Liver (tissue), 9 donors: ENCODE results near the gene SPOP. TPM values are rescaled to one million over a fixed set of nuclear protein-coding genes. Genes with fewer than 3 reads are reported as not detected.

Experiments used
- DNase-seq: peaks from one replicate; pipeline ENCODE4 v3.0.0-alpha.2; 2017; ENCODE audit warnings: low spot score
- H3K27ac ChIP-seq, 2 donors: one replicate each; pipeline ENCODE4 v1.7.0; 2013; ENCODE audit warnings: inconsistent platforms in 2 of 2, low read length in 2 of 2, control low read depth in 1 of 2, low read depth in 1 of 2, mild to moderate bottlenecking in 1 of 2
- H3K27me3 ChIP-seq, 4 donors: one replicate each; pipeline versions ENCODE4 v1.6.1 to v1.7.0; 2013; ENCODE audit warnings: low read length in 3 of 4, inconsistent platforms in 1 of 4, mild to moderate bottlenecking in 1 of 4, moderate library complexity in 1 of 4; ENCODE audit not compliant: control insufficient read depth in 4 of 4, insufficient read depth in 4 of 4
- H3K36me3 ChIP-seq, 4 donors: one replicate each; pipeline versions ENCODE4 v1.6.1 to v1.7.0; 2013; ENCODE audit warnings: low read length in 3 of 4, mild to moderate bottlenecking in 3 of 4, low read depth in 1 of 4, moderate library complexity in 1 of 4; ENCODE audit not compliant: control insufficient read depth in 4 of 4, insufficient read depth in 3 of 4
- H3K4me1 ChIP-seq, 4 donors: one replicate each; pipeline versions ENCODE4 v1.6.1 to v1.7.0; 2013; ENCODE audit warnings: low read length in 3 of 4, mild to moderate bottlenecking in 3 of 4, moderate library complexity in 1 of 4; ENCODE audit not compliant: control insufficient read depth in 4 of 4, insufficient read depth in 4 of 4
- H3K4me3 ChIP-seq, 3 donors: one replicate each; pipeline versions ENCODE4 v1.6.1 to v1.7.0; 2013; ENCODE audit warnings: low read length in 3 of 3, control low read depth in 1 of 3, low read depth in 1 of 3, mild to moderate bottlenecking in 1 of 3
- H3K9ac ChIP-seq, 2 donors: one replicate each; pipeline ENCODE4 v1.7.0; 2013; ENCODE audit warnings: low read length in 2 of 2, mild to moderate bottlenecking in 2 of 2, moderate library complexity in 2 of 2, control low read depth in 1 of 2, low read depth in 1 of 2
- H3K9me3 ChIP-seq, 4 donors: one replicate each; pipeline versions ENCODE4 v1.6.1 to v1.7.0; 2013; ENCODE audit warnings: low read length in 3 of 4; ENCODE audit not compliant: control insufficient read depth in 4 of 4
- EGR1 ChIP-seq, 2 donors: IDR thresholded peaks; 2 replicates each; pipeline ENCODE4 v1.6.1; 2016 to 2018; ENCODE audit warnings: antibody characterized with exemption in 2 of 2, low read depth in 2 of 2
- FOXA1 ChIP-seq: IDR thresholded peaks from 2 replicates; pipeline ENCODE4 v1.6.1; 2016; ENCODE audit warnings: antibody characterized with exemption
- FOXA2 ChIP-seq: IDR thresholded peaks from 2 replicates; pipeline ENCODE4 v1.6.1; 2016; ENCODE audit warnings: antibody characterized with exemption
- GABPA ChIP-seq, 2 donors: IDR thresholded peaks in 1 of 2; conservative IDR thresholded peaks in 1 of 2; 2 replicates each; pipeline ENCODE4 v1.6.1; 2016; ENCODE audit warnings: antibody characterized with exemption in 2 of 2, mild to moderate bottlenecking in 1 of 2, moderate library complexity in 1 of 2
- HNF4A ChIP-seq, 2 donors: conservative IDR thresholded peaks; 2 replicates each; pipeline ENCODE4 v1.6.1; 2016; ENCODE audit warnings: antibody characterized with exemption in 2 of 2, mild to moderate bottlenecking in 2 of 2
- HNF4G ChIP-seq: IDR thresholded peaks from 2 replicates; pipeline ENCODE4 v1.6.1; 2016; ENCODE audit warnings: antibody characterized with exemption
- JUND ChIP-seq, 2 donors: IDR thresholded peaks; 2 replicates each; pipeline ENCODE4 v1.6.1; 2016; ENCODE audit warnings: antibody characterized with exemption in 2 of 2
- NR2F2 ChIP-seq: IDR thresholded peaks from 2 replicates; pipeline ENCODE4 v1.6.1; 2016; ENCODE audit warnings: antibody characterized with exemption
- RAD21 ChIP-seq, 2 donors: IDR thresholded peaks; 2 replicates each; pipeline ENCODE4 v1.6.1; 2016; ENCODE audit warnings: antibody characterized with exemption in 2 of 2, mild to moderate bottlenecking in 2 of 2
- RXRA ChIP-seq, 2 donors: IDR thresholded peaks; 2 replicates each; pipeline ENCODE4 v1.6.1; 2017 to 2018; ENCODE audit warnings: antibody characterized with exemption in 2 of 2, mild to moderate bottlenecking in 1 of 2
- SP1 ChIP-seq: IDR thresholded peaks from 2 replicates; pipeline ENCODE4 v1.6.1; 2018; ENCODE audit warnings: antibody characterized with exemption, mild to moderate bottlenecking
- TAF1 ChIP-seq: conservative IDR thresholded peaks from 2 replicates; pipeline ENCODE4 v1.6.1; 2016; ENCODE audit warnings: antibody characterized with exemption, mild to moderate bottlenecking
- YY1 ChIP-seq: IDR thresholded peaks from 2 replicates; pipeline ENCODE4 v1.6.1; 2016; ENCODE audit warnings: antibody characterized with exemption, mild to moderate bottlenecking
- WGBS: extraction: QIAGEN DNeasy Blood & Tissue Kit; methylation state at CpG from one replicate; pipeline ENCODE4 v1.1.7; 2013; 5-methylcytosine and 5-hydroxymethylcytosine counted together
- polyA plus RNA-seq, 2 donors: library from polyadenylated mRNA; stranded (reverse) in 1 of 2; unstranded in 1 of 2; fragments of 200-250 nt in 1 of 2; fragments of >200 nt in 1 of 2; fragmentation: Nextera tagmentation in 1 of 2; extraction: Ambion mirVana in 1 of 2; gene quantifications; one replicate each; pipeline versions ENCODE4 v1.2.1 to v1.2.3, GENCODE V29; 2013 to 2015
- total RNA-seq, 2 donors: library from RNA; depleted of rRNA; stranded (reverse); fragments of >200 nt; gene quantifications; one replicate each; pipeline ENCODE4 v1.2.3, GENCODE V29; 2014
- TF ChIP-seq, protein P1 (sequence below): IDR thresholded peaks from 2 replicates; pipeline ENCODE4 v1.6.1; 2016; ENCODE audit warnings: antibody characterized with exemption
- TF ChIP-seq, protein P2 (sequence below): fragments of 150-350 bp; IDR thresholded peaks from 2 replicates; pipeline ENCODE4 v1.5.1; 2017; ENCODE audit warnings: improper control_type of control experiment, low read depth, low read length; ENCODE audit not compliant: missing input control
- TF ChIP-seq, protein P3 (sequence below): IDR thresholded peaks from 2 replicates; pipeline ENCODE4 v1.6.1; 2016; ENCODE audit warnings: antibody characterized with exemption
- TF ChIP-seq, protein P4 (sequence below): IDR thresholded peaks from 2 replicates; pipeline ENCODE4 v1.6.1; 2016; ENCODE audit warnings: antibody characterized with exemption
- TF ChIP-seq, protein P5 (sequence below): IDR thresholded peaks from 2 replicates; pipeline ENCODE4 v1.6.1; 2016; ENCODE audit warnings: antibody characterized with exemption, mild to moderate bottlenecking
- donor health status: healthy.
- donor health status: healthy.
- donor health status: healthy.
- donor health status: healthy.
- donor health status: healthy.

Gene SPOP
- total and polyA plus RNA-seq, 4 donors = 21.6 to 50.8 (median 42.4) TPM

DNA sequence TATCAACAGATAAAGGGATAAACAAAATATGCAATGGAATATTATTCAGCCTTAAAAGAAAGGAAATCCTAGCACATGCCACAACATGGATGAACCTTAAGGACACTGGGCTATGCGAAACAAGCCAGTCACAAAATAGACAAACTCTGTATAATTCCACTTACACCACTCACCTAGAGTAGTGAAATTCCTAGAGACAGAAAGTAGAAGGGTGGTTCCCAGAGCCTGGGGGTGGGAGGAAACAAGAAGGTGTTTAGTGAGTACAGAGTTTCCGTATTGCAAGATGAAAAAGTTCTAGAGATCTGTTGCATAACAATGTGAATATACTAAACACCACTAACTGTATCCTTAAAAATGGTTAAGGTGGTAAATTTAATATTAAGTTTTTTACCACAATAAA lies 10.0 kb downstream of the SPOP start (continued):
- TF ChIP-seq, protein P1, sequence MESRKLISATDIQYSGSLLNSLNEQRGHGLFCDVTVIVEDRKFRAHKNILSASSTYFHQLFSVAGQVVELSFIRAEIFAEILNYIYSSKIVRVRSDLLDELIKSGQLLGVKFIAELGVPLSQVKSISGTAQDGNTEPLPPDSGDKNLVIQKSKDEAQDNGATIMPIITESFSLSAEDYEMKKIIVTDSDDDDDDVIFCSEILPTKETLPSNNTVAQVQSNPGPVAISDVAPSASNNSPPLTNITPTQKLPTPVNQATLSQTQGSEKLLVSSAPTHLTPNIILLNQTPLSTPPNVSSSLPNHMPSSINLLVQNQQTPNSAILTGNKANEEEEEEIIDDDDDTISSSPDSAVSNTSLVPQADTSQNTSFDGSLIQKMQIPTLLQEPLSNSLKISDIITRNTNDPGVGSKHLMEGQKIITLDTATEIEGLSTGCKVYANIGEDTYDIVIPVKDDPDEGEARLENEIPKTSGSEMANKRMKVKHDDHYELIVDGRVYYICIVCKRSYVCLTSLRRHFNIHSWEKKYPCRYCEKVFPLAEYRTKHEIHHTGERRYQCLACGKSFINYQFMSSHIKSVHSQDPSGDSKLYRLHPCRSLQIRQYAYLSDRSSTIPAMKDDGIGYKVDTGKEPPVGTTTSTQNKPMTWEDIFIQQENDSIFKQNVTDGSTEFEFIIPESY = no peak
- TF ChIP-seq RAD21 (IDR thresholded peaks at IDR 0.05) = no peak

DNA sequence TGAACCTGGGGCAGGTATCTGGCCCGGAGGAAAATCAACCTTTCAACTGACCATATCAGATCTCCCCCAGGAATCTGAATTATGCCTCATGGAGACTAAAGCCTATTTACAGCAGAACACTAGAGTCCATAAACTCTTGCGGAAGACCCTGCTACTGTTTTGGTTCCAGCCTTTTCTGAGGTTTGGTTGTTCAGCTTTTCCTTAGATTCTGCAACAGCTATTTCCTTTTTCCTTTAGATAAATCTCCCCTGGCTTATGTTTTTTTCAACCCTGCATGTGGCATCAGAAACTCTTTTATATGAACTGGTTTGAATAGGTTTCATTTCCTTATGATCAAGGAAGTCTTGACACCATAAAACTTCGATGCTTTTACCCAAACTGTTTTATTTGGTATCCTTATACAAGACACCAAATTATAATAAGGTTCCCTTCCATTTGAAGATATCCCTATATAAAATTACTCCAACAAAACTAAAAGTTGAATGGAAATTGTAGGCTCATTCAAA lies 13.1 kb downstream of the SPOP start:
- 77% methylated on average over 3 of the region's 3 CpGs for WGBS
- Histone ChIP-seq H3K27ac (no peak overlapping the region), H3K4me1 (peaks cover 0 to 2% (median 0%) of the 10 kb centered on the region in 4 donors), H3K27me3 (no peaks in the 10 kb centered on the region), H3K9me3 (no peaks in the 10 kb centered on the region), H3K9ac (no peak overlapping the region), H3K36me3 (no peaks in the 10 kb centered on the region), H3K4me3 (no peak overlapping the region)
- no peak for DNase-seq
- TF ChIP-seq, protein P2, sequence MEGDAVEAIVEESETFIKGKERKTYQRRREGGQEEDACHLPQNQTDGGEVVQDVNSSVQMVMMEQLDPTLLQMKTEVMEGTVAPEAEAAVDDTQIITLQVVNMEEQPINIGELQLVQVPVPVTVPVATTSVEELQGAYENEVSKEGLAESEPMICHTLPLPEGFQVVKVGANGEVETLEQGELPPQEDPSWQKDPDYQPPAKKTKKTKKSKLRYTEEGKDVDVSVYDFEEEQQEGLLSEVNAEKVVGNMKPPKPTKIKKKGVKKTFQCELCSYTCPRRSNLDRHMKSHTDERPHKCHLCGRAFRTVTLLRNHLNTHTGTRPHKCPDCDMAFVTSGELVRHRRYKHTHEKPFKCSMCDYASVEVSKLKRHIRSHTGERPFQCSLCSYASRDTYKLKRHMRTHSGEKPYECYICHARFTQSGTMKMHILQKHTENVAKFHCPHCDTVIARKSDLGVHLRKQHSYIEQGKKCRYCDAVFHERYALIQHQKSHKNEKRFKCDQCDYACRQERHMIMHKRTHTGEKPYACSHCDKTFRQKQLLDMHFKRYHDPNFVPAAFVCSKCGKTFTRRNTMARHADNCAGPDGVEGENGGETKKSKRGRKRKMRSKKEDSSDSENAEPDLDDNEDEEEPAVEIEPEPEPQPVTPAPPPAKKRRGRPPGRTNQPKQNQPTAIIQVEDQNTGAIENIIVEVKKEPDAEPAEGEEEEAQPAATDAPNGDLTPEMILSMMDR = no peak
- TF ChIP-seq RXRA (IDR thresholded peaks at IDR 0.05) (no peak), GABPA (IDR thresholded peaks at IDR 0.05 in 1 of 2, conservative IDR thresholded peaks at IDR 0.05 in 1 of 2) (no peak), YY1 (no peak), JUND (IDR thresholded peaks at IDR 0.05) (no peak), TAF1 (no peak), NR2F2 (no peak), SP1 (no peak), HNF4A (conservative IDR thresholded peaks at IDR 0.05) (no peak), FOXA1 (no peak), HNF4G (no peak), EGR1 (IDR thresholded peaks at IDR 0.05; ENCODE audit: low read depth in 2 of 2) (no peak), RAD21 (IDR thresholded peaks at IDR 0.05) (no peak), FOXA2 (no peak)
- TF ChIP-seq, protein P3, sequence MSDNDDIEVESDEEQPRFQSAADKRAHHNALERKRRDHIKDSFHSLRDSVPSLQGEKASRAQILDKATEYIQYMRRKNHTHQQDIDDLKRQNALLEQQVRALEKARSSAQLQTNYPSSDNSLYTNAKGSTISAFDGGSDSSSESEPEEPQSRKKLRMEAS = no peak
- TF ChIP-seq, protein P4, sequence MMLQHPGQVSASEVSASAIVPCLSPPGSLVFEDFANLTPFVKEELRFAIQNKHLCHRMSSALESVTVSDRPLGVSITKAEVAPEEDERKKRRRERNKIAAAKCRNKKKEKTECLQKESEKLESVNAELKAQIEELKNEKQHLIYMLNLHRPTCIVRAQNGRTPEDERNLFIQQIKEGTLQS = no peak
- TF ChIP-seq, protein P5, sequence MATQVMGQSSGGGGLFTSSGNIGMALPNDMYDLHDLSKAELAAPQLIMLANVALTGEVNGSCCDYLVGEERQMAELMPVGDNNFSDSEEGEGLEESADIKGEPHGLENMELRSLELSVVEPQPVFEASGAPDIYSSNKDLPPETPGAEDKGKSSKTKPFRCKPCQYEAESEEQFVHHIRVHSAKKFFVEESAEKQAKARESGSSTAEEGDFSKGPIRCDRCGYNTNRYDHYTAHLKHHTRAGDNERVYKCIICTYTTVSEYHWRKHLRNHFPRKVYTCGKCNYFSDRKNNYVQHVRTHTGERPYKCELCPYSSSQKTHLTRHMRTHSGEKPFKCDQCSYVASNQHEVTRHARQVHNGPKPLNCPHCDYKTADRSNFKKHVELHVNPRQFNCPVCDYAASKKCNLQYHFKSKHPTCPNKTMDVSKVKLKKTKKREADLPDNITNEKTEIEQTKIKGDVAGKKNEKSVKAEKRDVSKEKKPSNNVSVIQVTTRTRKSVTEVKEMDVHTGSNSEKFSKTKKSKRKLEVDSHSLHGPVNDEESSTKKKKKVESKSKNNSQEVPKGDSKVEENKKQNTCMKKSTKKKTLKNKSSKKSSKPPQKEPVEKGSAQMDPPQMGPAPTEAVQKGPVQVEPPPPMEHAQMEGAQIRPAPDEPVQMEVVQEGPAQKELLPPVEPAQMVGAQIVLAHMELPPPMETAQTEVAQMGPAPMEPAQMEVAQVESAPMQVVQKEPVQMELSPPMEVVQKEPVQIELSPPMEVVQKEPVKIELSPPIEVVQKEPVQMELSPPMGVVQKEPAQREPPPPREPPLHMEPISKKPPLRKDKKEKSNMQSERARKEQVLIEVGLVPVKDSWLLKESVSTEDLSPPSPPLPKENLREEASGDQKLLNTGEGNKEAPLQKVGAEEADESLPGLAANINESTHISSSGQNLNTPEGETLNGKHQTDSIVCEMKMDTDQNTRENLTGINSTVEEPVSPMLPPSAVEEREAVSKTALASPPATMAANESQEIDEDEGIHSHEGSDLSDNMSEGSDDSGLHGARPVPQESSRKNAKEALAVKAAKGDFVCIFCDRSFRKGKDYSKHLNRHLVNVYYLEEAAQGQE = no peak
- TF ChIP-seq, protein P1 = no peak
